Stimulated activated CD4-positive, alpha-beta T cell treated with anti-CD3 and anti-CD28 coated beads, Interleukin-1b, Interleukin-23, amount 100 ng/mL, for 24 hours (primary cell): ENCODE measurements around the gene MAP1LC3B.

Experiments
- DNase-seq, 4 experiments: peaks; one replicate each; pipeline ENCODE4 v3.0.0-alpha.2; 2020; ENCODE audit warnings: low read depth in 4 of 4, low spot score in 1 of 4

Gene MAP1LC3B

GRCh38 chr16:87391950-87392820, at the start of gene MAP1LC3B:
MAP1LC3B (plus strand) TSS chr16:87392336; CDS start chr16:87392428, 92 bp downstream.
- peak; percentile 92 to 98 (median 94) for DNase-seq

- DNase-seq: no peak
Observed at GRCh38 chr16:87342504-87342903, 49.6 kb upstream of the MAP1LC3B start.

DNA sequence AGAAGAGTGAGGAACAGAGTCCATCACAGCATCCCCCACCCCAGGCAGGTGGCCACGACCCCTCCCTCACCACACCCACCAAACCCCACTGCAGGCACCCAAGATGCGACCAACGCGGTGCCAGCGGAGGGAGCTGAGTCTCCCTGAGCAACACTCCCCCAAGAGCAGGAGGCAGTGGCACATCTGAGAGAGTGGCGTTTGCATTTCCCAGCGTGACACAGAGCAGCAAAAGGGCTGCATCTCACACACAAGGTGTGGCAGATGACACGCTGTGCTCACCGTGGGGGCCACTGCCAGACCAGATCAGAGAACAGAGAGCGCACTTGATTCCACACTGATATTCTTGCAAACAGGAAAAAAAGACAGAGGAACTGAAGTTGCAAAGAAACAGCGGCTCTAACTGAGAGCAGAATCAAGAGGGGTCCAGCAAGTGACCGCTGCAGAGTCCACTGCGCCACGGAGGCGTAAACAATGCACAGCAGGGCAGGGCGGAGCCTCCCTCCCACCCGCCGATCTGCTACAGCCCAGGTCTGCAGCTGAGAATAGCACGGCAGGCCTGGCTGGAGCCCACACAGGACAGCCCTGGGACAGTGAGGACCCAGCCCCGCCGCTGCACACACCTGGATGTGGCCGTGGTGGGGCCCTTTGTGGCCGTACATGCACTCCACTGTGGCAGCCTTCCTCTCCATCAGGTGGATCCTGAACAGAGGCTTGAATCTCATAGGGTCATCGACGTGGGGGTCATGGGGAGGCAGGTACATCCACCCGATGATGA, 49.0 kb upstream of the MAP1LC3B start:
- DNase-seq: no peak

DNA sequence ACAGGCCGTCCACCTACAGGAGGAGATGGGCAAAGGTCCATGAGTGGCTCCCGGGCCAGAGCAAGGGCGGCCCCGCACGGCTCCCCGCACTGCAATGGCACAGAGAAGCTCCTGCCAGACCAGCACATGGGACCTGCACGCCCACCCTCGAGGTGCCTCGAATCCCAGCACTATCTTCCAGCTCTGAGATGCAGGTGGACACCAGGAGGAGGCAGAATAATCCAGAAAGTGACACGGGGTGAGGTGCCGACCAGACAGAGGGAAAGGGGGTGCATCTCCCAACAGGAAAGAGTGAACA, 48.4 kb upstream of the MAP1LC3B start:
- DNase-seq: no peak

DNA sequence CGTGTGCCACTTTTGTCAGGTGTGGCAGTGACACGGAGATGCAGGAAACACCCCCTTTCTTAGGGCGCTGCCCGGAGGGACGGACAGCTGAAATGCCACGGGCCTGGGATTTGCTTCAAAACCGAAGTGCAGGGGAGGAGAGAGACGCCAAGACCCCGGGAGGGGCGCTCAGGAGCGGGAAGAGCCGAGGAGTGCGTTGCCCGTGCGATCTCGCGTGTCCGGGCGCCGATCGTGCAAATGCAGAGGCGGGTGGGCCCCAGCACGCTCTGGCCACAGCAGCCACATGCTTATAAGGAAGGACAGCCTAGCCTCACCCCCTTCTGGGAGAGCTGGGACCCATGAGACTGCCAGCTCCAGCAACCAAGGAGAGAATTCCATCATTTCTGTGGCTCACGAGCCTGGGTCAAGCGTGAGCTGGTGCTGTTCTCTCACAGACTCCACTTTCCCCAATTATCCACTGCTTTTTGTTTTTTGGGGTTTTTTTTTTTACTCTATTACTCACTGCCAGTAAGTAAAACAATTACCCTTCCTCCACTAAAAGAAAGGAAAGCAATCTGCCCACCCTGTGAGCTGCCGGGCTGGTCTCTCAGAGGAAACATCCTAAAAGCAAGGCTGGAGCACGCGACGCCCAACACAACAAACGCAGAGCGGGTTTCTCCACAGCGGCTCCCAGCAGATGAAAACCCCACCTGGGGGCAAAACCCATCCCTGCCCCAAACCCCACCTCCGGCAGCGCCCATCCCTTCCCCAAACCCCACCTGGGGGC, 47.8 kb upstream of the MAP1LC3B start:
- no peak for DNase-seq

- peak in 2 of 4 experiments; percentile 15 to 33 for DNase-seq
Observed at GRCh38 chr16:87344931-87345631, 47.1 kb upstream of the MAP1LC3B start.

GRCh38 chr16:87345726-87346424, 46.3 kb upstream of the MAP1LC3B start:
- no peak for DNase-seq

DNA sequence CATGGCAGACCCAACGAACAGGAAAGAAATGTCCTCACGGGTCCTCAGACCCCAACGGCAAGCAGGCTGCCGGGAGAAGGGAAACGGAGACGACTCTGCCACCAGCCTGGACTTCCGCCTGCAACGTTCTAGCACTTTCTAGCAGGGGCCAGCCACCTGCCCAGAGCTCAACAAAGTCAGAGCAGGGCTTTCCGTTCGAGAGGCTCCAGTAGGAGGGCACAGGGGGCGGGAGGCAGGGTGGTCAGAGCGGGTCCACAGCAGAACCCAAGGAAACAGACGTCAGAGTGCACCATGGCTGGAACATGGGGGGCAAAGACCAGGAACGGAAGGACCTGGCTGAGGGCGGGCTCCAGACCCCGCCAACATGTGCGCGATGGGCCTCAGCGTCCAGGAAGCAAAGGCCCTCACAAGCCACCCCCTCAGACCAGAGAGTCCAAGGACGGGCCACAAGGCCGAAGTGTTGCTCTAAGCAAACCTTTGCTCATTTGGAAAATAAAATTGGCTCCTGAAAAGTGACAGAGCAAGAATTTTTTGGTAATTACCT, 45.5 kb upstream of the MAP1LC3B start:
- DNase-seq: no peak

DNA sequence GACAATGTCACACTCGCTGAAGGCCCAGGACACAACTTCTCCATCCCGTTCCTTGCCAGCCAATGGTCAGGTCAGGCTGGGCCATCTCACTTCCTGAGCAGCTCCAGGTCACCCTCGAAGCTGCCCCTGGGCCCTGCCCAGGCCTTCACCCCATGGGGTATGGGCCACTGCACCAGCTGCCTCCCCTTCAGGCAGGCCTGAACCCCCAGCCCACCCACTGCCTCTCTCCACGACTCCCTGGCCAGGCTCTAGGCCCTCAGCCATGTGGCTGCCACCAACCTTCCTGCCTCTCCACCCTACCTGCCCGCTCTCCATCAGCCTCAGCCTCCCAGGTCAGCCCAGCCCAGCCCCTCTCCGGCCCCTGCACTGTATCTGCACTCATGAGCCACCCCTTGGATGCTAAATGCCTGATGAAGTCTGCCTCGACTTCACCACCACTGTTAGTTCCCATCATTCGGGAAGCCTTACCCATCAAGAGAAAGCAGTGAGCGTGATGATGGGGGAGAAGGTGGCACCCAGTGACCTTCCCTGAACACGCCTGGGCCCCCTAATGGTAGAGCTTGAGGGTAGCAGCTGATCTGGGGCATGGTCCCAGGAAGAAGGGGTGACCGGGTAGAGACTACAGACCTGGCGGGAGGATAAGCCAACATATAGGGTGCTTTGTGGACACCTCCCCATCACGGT, 44.1 kb upstream of the MAP1LC3B start:
- no peak for DNase-seq

DNA sequence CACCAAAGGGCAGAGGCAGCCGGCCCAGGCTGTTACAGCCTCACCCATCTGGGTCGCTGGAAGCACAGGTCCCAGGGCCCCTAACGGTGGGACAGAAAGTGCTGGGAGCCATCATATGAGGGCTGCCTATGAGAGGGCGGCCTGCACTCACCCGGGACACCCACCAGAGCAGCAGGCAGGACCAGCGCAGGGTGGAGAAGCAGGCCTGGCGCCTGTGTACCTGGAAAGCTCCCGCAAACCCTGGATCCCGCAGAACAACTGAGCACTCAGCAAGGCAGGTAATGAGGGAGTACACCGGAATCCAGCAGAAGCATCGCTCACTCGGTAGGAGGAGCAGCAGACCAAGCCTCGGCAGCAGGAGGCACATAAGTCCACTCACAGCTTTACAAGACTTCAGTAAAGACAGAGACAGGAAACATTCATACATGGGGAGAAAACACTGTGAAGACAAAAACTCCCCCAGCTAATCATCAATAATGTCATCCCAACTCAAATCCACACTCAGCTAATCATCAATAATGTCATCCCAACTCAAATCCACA, 43.4 kb upstream of the MAP1LC3B start:
- DNase-seq: no peak

DNA sequence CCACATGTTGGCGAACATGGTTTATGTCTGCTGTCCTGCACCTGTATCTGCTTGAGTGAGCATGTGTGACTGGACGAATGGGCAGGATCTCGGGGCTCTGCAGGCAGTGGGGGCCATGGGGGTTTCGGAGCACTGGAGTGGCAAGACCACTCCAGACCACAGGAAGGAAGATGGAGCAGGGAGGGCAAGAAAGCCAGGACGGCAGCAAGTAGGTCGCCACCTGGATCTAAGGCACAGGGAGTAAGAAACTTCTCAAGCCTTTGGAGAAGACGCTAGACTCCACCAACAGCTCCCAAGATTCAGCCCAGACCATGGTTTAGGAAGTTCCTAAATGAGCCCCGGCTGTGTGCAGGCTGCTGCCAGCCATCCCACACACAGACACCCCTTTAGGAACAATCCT, 42.1 kb upstream of the MAP1LC3B start:
- DNase-seq: no peak

- DNase-seq: no peak
Observed at GRCh38 chr16:87350681-87351319, 41.3 kb upstream of the MAP1LC3B start.

DNA sequence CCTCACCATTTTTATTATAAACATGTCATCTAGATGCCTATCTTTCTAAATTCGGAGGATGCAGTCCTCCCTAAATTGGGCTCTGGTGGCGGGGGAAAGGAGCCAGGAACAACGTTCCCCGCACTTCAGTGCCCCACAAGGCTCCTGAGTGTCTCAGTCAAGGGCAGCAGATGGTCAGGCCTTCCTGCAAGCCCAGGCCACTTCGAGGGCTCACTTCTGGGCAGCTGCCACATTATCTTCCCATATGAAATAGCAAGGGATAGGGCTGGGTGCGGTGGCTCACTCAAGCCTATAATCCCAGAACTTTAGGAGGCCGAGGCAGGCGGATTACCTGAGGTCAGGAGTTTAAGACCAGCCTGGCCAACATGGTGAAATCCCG, 40.8 kb upstream of the MAP1LC3B start:
- no peak for DNase-seq

- DNase-seq: no peak
Observed at GRCh38 chr16:87352818-87353217, 39.3 kb upstream of the MAP1LC3B start.

DNA sequence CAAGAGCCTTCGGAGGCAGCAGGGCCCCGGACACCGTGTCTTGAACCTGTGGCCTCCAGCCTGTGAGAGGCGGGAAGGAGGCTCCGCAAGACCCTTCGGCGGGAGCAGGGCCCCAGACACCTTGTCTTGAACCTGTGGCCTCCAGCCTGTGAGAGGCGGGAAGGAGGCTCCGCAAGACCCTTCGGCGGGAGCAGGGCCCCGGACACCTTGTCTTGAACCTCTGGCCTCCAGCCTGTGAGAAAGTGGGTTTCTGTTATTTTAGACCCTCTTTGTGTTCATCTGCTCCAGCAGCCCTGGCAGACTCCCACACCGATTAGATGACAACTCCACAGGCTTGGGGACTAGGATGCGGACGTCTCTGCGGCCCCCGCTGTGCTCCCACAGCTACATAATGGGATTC, 38.5 kb upstream of the MAP1LC3B start:
- DNase-seq: no peak

- DNase-seq: no peak
Observed at GRCh38 chr16:87356491-87356853, 35.7 kb upstream of the MAP1LC3B start.

DNA sequence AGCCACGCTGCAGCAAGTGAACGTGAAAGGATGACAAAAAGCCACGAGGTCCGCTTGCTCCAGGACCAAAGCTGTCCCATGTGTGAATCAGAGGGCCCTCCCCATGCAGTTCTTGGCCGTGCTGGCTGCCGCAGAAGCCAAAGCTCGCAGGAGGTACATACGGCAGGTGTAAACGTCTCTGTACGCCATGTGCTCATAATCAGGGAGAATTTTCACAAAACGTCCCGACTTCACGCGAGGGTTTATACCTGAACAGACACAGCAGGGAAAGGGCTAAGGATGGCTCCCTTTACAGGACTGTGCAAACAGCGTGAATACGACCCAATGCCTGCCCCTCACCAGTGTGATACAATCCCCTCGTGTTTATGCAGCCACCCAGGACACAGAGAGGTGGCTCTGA, 33.9 kb upstream of the MAP1LC3B start:
- no peak for DNase-seq

DNA sequence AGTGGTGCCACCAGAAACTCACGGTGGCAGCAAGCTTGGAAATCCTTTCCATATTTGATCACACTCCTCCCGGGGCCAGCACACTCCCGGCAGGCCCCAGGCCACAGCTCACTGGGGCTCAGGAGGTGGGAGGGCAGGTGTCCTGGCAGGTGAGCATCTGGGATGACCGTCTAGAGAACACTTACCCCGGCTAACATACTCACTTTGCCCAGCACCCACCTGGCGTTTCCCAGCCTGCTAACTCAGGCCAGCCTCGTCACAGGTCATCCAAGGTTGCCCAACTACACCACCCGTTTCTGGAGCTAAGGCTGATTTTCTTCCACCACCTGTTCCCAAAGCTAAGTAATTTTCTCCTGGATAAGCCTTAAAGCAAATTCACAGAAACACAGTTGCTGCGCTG, 33.4 kb upstream of the MAP1LC3B start:
- DNase-seq: no peak

- no peak for DNase-seq
Observed at GRCh38 chr16:87359121-87359520, 33.0 kb upstream of the MAP1LC3B start.
